ENCODE measurements around the gene CHD6. TPM values are rescaled to one million over a fixed set of nuclear protein-coding genes. Genes with fewer than 3 reads are reported as not detected.

CHD6 gene
- total and polyA plus RNA-seq, 2 of the 13 experiments (the other 11 are each of a cell fraction or from before 2014, with no cell fraction given): 14.4 to 52.0 TPM

- H3K9me3 ChIP-seq (ENCODE audit: low read length): no peaks in the 10 kb centered on the region
- no TSS peak for BruUV-seq (replicated peaks)
- peaks cover 2% of the 10 kb centered on the region for H3K79me2 ChIP-seq (ENCODE audit: insufficient read depth, low read length)
- FAIRE-seq: no peak
- peaks cover 17 to 46% of the 10 kb centered on the region in 2 experiments for H3K36me3 ChIP-seq (replicated peaks in 1 of 2; ENCODE audit: control insufficient read depth in 1 of 2, insufficient read depth in 2 of 2, low read length in 2 of 2)
- no peak overlapping the region for H3K27ac ChIP-seq (ENCODE audit: extremely low read length, insufficient read depth, low read length)
- POLR2A ChIA-PET: no interaction called here
- in situ Hi-C loops (cut with HindIII; ENCODE audit: extremely low pct_ligation_motif_present, low pct_unique_long_range_greater_than_20kb) (no loop called here), intact Hi-C loops (cut with micrococcal nuclease; ENCODE audit: unreplicated experiment) (loop anchor here (5.0 kb wide), 2 partner anchors 94 to 184 kb away; no protein-coding TSS in a partner anchor)
- H3K27me3 ChIP-seq (ENCODE audit: control insufficient read depth in 1 of 2, insufficient read depth in 2 of 2, low read length in 2 of 2): no peaks in the 10 kb centered on the region
- ATAC-seq: no peak
- no peak overlapping the region for H3K9ac ChIP-seq (ENCODE audit: insufficient read depth, low read depth, low read length)
- DNase-seq (ENCODE audit: low spot score): no peak
- H2AFZ ChIP-seq (ENCODE audit: low read length): no peak overlapping the region
- CTCF ChIA-PET (ENCODE audit: low intra/inter-chr PET ratio, low total read pairs): no interaction called here
- no peak overlapping the region for H3K4me3 ChIP-seq (replicated peaks in 1 of 3; ENCODE audit: insufficient read depth in 1 of 3, low read depth in 2 of 3, low read length in 3 of 3)
- peaks cover 10% of the 10 kb centered on the region; the same call in 1 of the 2 replicates for H4K20me1 ChIP-seq (ENCODE audit: insufficient read depth, low read length)
- no peak overlapping the region for H3K4me2 ChIP-seq (ENCODE audit: low read depth, low read length)
- H3K4me1 ChIP-seq (ENCODE audit: insufficient read depth, low read length): peaks cover 61% of the 10 kb centered on the region
- TF ChIP-seq GRHL1 (CRISPR knock-in tag; conservative IDR thresholded peaks at IDR 0.05): no peak
- TF ChIP-seq KIAA2018 (CRISPR knock-in tag; IDR thresholded peaks at IDR 0.05; ENCODE audit: borderline replicate concordance): no peak
- TF ChIP-seq PHF5A (CRISPR knock-in tag; IDR thresholded peaks at IDR 0.05; ENCODE audit: low read depth, unreplicated experiment): no peak
- no peak for TF ChIP-seq ZNF407 (CRISPR knock-in tag; IDR thresholded peaks at IDR 0.05; ENCODE audit: not compliant biosample characterization)
- TF ChIP-seq GZF1 (CRISPR knock-in tag; IDR thresholded peaks at IDR 0.05): no peak
Measured at GRCh38 chr20:41507851-41508250, 110.3 kb downstream of the CHD6 start.

Measured in HepG2 (cell line).